Uterus (tissue), 4 donors: ENCODE measurements around the gene PID1. TPM values are rescaled to one million over a fixed set of nuclear protein-coding genes. Genes with fewer than 3 reads are reported as not detected.

Experiments used
- DNase-seq, 2 donors: peaks; one replicate each; pipeline ENCODE4 v3.0.0-alpha.2; 2019 to 2020
- H3K27ac ChIP-seq, 2 donors: fragments of 200-600 bp; sonication (generic); 1 replicate in 1 of 2; 2 replicates in 1 of 2; pipeline ENCODE4 v1.5.1; 2016 to 2018
- H3K27me3 ChIP-seq, 2 donors: fragments of 200-600 bp; sonication (generic); one replicate each; pipeline ENCODE4 v1.5.1; 2018 to 2019; ENCODE audit warnings: control low read depth in 1 of 2
- H3K36me3 ChIP-seq, 2 donors: fragments of 200-600 bp; sonication (generic); one replicate each; pipeline ENCODE4 v1.5.1; 2019; ENCODE audit warnings: control low read depth in 1 of 2
- H3K4me1 ChIP-seq, 2 donors: fragments of 200-600 bp; sonication (generic); one replicate each; pipeline ENCODE4 v1.5.1; 2018 to 2019; ENCODE audit warnings: control low read depth in 1 of 2
- H3K4me3 ChIP-seq, 2 donors: fragments of 200-600 bp; sonication (generic); 1 replicate in 1 of 2; 2 replicates in 1 of 2; pipeline ENCODE4 v1.5.1; 2018 to 2019; ENCODE audit warnings: mild to moderate bottlenecking in 1 of 2
- H3K9me3 ChIP-seq, 2 donors: fragments of 200-600 bp; sonication (generic); one replicate each; pipeline ENCODE4 v1.5.1; 2019; ENCODE audit warnings: control low read depth in 1 of 2
- POLR2A ChIP-seq, 2 donors: fragments of 450-650 bp; IDR thresholded peaks; one replicate each; pipeline ENCODE4 v1.6.1; 2016; ENCODE audit warnings: antibody characterized with exemption in 2 of 2, mild to moderate bottlenecking in 1 of 2, moderate library complexity in 1 of 2
- intact Hi-C: fragments of 100-400 bp; cut with DNase I; formaldehyde crosslinking; loops from one replicate; pipeline ENCODE4 v1.15.1; 2023; ENCODE audit warnings: low total_unique reads
- total RNA-seq, 4 donors: library from RNA; depleted of rRNA in 3 of 4; stranded (reverse); fragments of >200 nt in 3 of 4; gene quantifications; one replicate each; pipeline versions ENCODE4 v1.1.0 to v1.2.4, GENCODE V29; 2014 to 2023
- TF ChIP-seq, protein P1 (sequence below), 4 experiments: fragments of 200-600 bp in 2 of 4; fragments of 450-650 bp in 2 of 4; sonication (generic) in 2 of 4; IDR thresholded peaks; one replicate each; pipeline ENCODE4 v1.5.1; 2016 to 2019; ENCODE audit warnings: antibody characterized with exemption in 4 of 4, mild to moderate bottlenecking in 2 of 4, moderate library complexity in 1 of 4
- donor health status: DM: yes; HTN: yes; CAD: no.

Gene PID1
- total RNA-seq, 4 donors from 2014 or later, result 26.4 to 48.5 (median 37.1) TPM

DNA sequence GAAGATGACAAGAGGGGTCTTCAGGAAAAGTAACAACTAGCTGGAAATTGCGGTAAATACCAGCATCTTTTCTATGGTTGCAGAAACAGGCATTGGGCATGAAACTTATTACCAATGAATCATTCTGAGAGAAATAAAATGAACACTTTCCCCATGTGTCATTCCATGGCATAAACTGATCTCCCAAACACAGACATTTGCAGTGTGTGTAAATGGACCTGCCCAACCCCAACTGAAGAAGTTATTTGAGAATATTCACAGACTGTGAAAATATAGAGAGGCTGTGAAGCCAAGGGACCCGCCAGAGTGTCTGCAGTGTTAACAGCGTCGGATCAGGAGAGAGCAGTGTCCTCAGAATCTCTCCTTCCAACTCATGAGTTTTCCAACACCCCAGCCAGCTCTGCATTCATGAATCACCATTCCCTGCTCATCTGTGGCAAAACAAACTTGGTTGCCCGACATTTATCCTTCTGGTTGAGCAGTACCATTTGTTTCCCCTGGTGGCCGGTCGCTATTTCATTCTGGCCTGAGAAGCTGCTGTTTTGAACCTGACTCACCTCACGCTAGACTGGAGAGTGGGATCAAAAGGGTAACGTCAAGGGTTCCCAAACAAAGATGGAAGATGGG lies 238.4 kb downstream of the PID1 start:
- no peaks in the 10 kb centered on the region for H3K9me3 ChIP-seq
- DNase-seq, result no peak
- no peak for TF ChIP-seq POLR2A (IDR thresholded peaks at IDR 0.05)
- H3K27me3 ChIP-seq, result no peaks in the 10 kb centered on the region
- intact Hi-C loops, result no loop called here
- H3K4me3 ChIP-seq, result no peak overlapping the region
- H3K27ac ChIP-seq, result no peak overlapping the region
- no peaks in the 10 kb centered on the region for H3K4me1 ChIP-seq
- H3K36me3 ChIP-seq, result no peaks in the 10 kb centered on the region

DNA sequence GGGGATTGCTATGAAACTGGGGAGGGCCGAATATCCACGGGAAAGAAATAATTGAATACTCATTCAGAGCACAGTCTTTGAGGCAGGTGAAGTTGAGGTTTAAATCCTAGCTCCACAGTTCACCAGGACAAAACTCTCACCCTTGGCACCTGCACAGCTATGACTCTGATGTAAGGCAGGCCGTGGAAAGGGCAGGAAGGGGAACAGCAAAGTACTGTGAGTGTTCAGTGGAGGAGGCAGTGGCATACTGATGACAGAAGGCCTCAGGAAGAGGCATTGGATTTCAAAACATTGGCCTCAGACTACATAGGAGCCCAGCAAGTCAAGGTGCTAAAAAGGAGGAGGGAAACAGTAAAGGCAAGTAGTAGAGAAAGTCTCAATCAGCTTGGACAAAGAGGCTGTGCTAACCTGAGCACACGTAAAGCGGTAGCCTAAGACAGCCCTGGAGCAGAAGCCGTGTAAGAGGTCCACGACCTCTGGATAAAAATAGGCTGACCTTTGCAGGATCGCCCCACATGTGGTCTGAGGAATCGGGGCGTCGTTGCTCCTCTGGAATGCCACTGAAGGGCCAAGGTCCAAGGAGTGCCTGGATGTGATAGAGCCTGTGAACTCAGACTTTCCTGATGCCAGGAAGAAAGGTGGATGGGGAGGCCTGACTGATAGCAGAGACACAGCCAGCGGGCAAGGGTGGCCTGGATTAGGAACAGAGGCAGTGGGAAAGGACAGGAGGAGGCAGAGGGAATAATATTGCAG lies 243.6 kb downstream of the PID1 start:
- H3K4me1 ChIP-seq, result no peaks in the 10 kb centered on the region
- no peaks in the 10 kb centered on the region for H3K9me3 ChIP-seq
- no peak overlapping the region for H3K27ac ChIP-seq
- DNase-seq, result no peak
- no peaks in the 10 kb centered on the region for H3K36me3 ChIP-seq
- H3K4me3 ChIP-seq, result no peak overlapping the region
- intact Hi-C loops, result no loop called here
- TF ChIP-seq POLR2A (IDR thresholded peaks at IDR 0.05), result no peak
- TF ChIP-seq, protein P1, sequence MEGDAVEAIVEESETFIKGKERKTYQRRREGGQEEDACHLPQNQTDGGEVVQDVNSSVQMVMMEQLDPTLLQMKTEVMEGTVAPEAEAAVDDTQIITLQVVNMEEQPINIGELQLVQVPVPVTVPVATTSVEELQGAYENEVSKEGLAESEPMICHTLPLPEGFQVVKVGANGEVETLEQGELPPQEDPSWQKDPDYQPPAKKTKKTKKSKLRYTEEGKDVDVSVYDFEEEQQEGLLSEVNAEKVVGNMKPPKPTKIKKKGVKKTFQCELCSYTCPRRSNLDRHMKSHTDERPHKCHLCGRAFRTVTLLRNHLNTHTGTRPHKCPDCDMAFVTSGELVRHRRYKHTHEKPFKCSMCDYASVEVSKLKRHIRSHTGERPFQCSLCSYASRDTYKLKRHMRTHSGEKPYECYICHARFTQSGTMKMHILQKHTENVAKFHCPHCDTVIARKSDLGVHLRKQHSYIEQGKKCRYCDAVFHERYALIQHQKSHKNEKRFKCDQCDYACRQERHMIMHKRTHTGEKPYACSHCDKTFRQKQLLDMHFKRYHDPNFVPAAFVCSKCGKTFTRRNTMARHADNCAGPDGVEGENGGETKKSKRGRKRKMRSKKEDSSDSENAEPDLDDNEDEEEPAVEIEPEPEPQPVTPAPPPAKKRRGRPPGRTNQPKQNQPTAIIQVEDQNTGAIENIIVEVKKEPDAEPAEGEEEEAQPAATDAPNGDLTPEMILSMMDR (IDR thresholded peaks at IDR 0.05), result no peak
- H3K27me3 ChIP-seq, result no peaks in the 10 kb centered on the region

DNA sequence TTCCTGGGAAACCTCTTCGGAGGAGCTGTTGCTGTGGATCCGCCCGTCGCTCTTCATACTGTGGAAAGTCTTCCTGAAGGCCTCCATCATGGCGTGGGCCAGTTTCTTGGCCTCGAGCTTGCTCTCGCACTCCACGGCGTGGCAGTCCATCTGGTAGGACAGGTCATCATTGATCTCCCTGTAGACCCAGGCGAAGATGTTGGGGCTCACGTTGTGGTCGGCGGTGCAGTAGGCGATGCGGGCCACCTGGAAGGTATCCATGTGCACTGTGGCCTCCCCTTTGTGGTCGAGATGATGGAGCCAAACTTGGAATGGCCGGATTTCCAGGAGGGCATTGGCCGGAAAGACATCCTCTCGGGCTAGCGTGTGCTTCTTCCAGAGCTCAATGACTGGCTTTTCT lies 245.4 kb downstream of the PID1 start:
- intact Hi-C loops, result no loop called here
- H3K4me1 ChIP-seq, result no peaks in the 10 kb centered on the region
- no peak for TF ChIP-seq POLR2A (IDR thresholded peaks at IDR 0.05)
- TF ChIP-seq, protein P1 (IDR thresholded peaks at IDR 0.05), result no peak
- no peaks in the 10 kb centered on the region for H3K36me3 ChIP-seq
- no peak overlapping the region for H3K4me3 ChIP-seq
- DNase-seq, result no peak
- H3K27me3 ChIP-seq, result no peaks in the 10 kb centered on the region
- H3K9me3 ChIP-seq, result no peaks in the 10 kb centered on the region
- H3K27ac ChIP-seq, result no peak overlapping the region

DNA sequence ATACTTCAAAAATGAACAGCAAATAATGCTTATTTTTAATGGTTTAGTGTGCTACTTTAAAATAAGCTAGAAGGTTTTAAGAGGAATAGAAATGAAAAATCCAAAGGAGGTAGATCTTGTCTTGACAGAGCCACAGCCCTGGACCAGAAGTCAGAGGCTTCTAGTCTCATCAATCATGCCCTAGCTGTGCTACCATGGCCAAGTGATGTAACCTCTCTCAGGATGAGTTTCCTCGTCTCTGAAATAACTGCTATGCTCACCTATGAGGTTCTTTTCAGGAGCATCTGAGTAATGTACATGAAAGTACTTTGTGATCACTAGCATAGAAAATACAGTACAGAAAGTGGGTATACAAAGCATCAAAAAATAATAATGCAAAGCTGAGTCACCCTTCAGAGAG lies 248.4 kb downstream of the PID1 start:
- H3K9me3 ChIP-seq, result no peaks in the 10 kb centered on the region
- no peaks in the 10 kb centered on the region for H3K36me3 ChIP-seq
- no peaks in the 10 kb centered on the region for H3K27me3 ChIP-seq
- no peak overlapping the region for H3K4me3 ChIP-seq
- TF ChIP-seq, protein P1 (IDR thresholded peaks at IDR 0.05), result no peak
- TF ChIP-seq POLR2A (IDR thresholded peaks at IDR 0.05), result no peak
- intact Hi-C loops, result no loop called here
- H3K27ac ChIP-seq, result no peak overlapping the region
- no peaks in the 10 kb centered on the region for H3K4me1 ChIP-seq
- no peak for DNase-seq

DNA sequence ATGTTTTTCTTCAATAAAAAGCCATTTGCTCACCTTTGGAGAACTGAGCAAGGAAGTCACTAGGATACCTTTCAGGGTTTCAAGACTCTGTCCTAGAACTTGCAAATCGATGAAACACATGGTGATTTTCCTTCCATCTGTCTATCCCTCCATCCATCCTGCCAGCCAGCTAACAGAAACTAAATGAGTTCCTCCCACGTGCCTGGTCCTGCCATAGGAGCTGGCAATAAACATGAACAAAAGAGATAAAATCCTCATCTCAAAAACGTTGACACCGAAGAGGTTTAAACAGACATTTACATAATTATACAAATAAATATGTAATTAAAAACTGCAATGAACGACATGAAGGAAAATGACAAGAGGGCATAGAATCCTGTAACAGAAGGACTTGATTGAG lies 249.0 kb downstream of the PID1 start:
- Histone ChIP-seq H3K9me3 (no peaks in the 10 kb centered on the region), H3K4me1 (no peaks in the 10 kb centered on the region), H3K27me3 (no peaks in the 10 kb centered on the region), H3K36me3 (no peaks in the 10 kb centered on the region), H3K4me3 (no peak overlapping the region), H3K27ac (no peak overlapping the region)
- intact Hi-C loops, result no loop called here
- DNase-seq, result no peak
- no peak for TF ChIP-seq POLR2A (IDR thresholded peaks at IDR 0.05)
- TF ChIP-seq, protein P1 (IDR thresholded peaks at IDR 0.05), result no peak
